ENCODE measurements around the gene COL5A1.

COL5A1 gene

DNA sequence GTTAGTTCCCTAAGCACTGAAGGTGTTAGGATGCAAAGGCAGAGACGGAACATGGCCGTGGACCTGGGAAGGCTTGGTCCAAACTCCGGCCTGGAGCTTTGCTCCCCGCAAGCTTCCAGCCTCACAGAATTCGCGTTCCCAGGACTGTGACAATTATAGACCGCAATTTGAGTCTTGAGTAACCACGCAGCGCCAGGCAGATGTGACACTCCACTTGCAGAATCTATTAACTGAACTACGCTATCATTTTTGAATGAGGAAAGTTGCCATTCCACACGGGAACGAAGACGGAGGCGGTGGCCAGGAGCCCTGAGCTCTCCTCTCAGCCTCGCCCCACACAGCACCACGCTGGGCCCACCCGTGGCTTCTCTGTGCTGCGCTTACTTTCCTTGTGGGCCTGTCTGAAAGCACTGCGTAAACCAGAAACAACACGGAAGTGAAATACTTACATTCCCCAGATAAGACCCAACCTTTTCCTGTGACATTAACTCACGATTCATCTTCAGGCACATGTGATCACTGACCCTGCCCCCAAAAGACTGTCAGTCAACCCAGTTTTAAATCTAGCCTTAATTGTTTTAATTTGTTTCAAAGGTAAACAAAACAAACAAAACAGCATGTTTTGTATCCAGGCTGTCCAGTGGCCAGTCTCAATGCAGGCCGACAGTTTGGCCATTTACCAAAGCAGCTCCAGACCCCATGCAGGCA is 16.1 kb upstream of the COL5A1 start:
- no peak for DNase-seq (ENCODE audit: low spot score)

DNA sequence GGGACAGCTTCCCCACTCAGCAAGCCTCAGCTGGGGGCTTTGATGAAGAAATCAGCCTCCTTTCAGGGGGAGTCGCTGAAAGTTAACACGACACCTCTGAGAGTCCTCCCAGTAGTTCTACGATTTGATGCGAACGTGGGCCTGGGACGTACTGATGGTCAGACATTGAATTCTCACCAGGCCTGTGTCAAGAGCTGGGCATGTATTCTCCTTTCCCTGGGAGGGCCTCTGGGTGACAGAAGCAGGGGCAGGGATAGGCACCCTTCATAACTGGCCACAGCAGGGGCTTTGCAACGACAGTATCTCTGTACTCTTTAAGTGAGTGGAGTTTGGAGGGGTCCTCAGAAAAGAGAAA is 15.6 kb upstream of the COL5A1 start:
- no peak for DNase-seq (ENCODE audit: low spot score)

DNA sequence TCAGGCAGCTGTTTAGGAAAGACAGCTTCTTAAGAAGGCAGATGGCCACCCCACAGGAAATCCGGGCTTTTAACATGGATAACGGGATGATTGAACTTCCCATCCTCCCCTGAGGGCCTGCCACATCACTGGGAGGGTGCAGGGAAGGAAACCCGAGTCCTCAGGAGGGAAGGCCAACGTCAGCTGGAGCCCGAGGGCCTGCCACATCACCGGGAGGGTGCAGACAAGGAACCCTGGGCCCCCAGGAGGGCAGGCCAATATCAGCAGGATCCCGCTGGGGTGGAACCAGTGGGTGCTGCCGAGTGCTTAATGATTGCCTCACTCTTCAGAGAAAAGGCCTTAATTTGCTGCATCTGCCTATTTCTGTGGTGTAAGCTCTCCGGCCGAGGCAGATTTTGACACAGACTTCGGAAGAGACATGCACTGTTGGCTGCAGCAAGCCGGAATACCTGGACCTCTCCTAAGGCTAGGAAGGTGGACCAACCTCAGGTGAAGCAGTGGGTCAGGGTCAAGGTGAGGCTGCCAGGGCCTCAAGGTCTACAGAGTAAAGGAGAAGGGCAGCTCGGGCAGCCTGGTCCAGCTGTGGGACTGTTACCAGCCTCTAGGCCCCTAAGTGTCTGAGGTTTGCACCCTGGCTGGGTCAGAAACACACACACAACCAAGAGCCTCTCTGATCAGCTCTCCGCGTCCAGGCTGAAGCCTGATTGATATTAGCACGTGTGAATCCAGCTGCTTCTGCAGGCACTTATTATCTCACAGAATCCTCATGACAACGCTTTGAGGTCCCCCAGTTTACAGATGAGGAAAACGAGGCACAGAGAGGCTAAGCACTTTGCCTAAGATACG is 14.8 kb upstream of the COL5A1 start:
- DNase-seq (ENCODE audit: low spot score) = no peak

DNA sequence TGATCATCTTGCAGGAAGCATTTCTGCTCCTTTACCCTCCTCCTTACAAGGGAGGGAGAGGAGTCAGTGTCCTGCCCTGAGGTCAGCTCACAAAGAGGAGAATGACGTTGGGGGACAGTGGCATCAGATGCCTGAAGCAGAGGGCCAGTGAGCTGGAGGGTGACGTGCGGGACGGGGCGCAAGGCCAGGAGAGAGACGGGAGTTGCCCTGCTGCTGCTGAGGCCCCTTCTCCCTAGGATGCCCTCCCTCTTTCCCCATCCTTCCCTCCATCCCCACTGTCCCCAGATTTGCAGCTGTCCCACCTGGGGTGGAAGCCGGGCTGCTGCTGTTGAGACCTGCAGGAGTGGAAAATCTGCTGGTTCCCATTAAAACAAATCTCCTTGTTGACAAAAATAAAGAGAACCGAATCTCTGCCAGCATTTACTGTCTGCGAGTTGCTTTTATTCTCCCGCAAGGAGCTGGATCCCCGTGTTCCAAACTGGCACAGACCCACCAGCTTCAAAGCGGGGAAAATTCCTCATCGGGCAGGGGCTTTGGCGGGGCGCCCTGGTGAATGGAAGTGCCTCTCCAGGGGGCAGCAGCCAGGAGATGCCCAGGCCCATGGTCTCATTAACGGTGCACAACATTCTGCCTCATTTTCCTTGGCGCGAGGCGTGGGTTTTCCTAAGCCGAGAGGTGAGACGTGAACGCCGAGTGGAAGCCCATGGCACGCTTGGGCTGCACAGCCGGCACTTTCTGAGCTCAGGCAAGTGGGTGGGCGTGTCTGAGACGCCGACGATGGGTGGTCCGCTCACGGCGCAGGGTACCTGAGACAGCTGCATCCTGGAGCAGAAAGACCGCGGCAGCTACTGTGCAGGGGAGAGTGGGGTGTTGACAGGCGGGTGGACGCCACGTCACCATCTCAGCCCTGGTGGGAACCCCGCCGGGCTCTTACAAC is 13.9 kb upstream of the COL5A1 start:
- DNase-seq (ENCODE audit: low spot score) = no peak

DNA sequence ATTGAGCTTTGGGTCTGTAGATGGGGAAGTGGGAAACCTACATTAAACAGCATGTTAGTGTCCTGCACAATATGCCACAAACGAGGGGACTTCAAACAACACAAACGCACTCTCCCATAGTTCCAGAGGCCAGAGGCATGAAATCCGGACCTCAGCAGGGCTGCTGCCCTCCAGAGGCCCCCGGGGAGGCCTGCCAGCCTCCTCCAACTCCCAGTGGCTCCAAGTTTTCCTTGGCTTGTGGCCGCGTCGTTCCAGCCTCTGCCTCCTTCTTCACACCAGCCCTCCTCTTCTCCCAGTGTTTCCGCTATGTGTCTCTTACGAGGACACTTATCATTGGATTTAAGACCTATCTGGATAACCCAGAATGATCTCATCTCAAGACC is 13.3 kb upstream of the COL5A1 start:
- no peak for DNase-seq (ENCODE audit: low spot score)

DNA sequence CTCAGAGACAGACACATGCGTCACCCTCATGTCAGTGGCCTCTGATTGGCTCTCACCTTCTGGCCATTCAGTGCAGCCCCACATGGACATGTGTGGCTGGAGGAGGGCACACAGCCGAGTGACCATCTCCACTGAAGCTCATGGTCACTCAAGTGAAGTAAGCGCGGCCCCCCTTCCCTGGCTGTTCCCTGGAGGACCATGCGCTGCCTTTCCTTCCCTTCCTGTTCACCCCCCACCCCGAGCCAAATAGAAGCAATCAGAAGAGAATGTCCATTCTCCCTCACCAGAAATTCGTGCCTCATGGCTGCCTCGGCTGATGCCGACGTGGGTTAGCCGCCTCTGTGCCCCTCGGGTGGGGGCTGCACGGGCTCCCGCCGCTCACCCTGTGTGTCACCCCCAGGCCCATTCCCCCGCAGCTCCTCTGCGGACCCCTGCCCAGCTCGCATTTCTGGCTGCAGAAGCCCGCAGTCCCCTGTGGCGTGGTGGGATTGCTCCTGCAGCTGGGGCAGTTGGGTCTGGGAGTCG is 12.5 kb upstream of the COL5A1 start:
- no peak for DNase-seq (ENCODE audit: low spot score)

DNA sequence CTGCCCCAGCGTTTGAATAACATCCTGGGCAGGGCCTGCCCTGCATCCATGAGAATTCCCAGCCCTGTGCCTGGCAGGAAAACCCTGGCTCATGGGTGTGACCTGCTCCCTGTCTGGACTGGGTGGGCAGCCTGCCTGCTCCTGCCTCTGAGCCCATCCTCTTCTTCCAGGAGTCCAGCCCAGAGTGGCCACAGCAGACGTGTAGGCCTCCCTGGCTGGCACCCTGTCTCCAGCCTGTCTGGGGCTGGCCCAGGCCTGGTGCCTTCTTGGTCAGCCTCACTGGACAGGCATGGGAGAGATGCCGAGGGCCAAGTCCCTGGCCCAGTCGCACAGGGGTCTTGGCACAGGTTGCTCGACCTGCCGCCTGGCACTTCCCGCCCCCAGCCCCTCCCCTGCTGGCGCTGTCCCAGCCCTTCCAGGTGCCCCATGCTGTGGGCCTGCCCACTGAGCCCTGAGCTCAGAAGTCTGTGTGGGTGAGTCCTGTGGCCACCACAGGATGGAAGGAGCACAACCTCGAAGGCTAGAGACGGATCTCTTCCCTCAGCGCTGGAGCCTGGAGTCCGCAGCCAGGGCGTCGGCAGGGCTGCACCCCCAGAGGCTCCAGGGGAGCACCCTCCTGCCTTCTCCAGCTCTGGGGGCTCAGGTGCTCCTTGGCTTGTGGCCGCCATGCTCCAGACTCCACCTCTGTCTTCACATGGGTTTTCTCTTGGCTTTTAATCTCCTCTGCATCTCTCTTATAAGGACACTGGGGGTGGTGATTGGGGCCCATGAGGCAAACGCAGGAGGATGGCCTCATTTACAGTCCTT is 11.8 kb upstream of the COL5A1 start:
- no peak for DNase-seq (ENCODE audit: low spot score)

DNA sequence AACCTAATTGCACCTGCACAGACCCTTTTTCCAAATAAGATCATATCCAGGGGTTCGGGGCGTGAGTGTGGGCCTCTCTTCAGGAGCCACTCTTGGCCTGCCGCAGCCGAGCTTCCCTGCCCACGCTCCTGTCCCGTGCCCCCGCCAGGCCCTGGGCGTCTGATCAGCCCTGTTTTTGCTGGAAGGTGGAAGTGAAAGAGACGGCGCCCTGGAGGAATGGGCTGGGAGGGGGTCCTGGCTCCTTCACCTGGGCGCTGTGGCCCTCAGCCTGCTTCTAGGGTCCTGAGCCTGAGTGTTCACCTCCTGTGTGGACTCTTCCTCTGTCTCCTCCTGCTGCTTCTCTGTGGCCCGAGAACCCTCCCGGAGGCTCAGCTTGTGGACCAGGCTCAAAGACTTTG is 11.2 kb upstream of the COL5A1 start:
- no peak for DNase-seq (ENCODE audit: low spot score)

DNA sequence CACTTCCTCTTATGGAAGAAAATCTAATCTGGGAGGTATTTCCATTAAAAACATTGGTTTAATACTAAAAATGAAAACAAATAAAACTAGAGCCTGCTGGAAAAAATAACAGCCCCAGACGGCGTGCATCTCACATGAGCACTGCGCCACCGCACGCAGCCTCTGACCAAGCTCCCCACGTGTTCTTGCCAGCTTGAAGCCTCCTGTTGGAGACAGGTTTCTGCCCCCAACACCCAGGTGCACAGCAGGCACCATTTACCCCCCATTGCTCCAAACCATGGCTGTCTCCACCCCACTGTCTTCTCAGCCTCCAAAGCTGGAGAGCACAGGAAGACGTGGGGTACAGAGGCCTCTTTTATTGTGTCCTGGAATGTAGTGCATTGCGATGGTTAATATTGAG is 10.7 kb upstream of the COL5A1 start:
- DNase-seq (ENCODE audit: low spot score) = no peak

DNA sequence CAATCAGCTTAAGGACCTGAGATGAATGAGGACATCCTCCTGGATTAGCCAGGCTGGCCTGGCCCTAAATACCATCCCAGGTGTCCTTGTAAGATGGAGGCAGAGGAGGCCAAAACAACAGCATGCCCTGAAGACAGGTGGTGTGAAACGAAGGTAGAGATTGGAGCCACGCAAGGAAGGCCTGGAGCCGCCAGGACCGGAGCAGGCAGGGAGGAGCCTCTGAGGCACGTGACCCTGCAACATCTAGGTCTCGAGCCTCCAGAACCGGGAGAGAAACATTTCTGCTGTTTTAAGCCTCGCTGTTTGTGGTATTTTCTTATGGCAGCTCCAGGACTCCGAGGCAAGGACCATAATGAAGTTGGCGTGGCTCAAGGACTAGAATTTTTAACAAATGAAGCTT is 9.7 kb upstream of the COL5A1 start:
- no peak for DNase-seq (ENCODE audit: low spot score)

DNA sequence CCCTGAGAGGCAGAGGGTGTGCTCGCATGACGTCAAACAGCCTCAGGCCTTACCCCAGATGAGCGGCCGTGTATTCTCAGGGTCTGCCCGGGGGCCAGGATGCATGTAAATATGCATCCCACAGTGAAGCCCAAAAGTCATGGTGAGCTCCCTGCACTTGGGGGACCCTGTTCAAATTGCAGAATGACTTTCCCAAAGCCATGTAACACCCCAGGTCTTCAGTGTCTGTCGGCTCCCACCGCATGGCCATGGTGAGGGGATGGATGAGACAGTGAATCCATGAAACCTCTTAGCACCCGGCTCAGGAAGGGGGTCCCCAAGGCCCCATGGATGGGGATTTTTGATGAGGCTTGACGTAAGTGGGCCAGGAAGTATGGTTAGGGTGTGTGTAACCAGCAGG is 9.3 kb upstream of the COL5A1 start:
- DNase-seq (ENCODE audit: low spot score) = no peak

DNA sequence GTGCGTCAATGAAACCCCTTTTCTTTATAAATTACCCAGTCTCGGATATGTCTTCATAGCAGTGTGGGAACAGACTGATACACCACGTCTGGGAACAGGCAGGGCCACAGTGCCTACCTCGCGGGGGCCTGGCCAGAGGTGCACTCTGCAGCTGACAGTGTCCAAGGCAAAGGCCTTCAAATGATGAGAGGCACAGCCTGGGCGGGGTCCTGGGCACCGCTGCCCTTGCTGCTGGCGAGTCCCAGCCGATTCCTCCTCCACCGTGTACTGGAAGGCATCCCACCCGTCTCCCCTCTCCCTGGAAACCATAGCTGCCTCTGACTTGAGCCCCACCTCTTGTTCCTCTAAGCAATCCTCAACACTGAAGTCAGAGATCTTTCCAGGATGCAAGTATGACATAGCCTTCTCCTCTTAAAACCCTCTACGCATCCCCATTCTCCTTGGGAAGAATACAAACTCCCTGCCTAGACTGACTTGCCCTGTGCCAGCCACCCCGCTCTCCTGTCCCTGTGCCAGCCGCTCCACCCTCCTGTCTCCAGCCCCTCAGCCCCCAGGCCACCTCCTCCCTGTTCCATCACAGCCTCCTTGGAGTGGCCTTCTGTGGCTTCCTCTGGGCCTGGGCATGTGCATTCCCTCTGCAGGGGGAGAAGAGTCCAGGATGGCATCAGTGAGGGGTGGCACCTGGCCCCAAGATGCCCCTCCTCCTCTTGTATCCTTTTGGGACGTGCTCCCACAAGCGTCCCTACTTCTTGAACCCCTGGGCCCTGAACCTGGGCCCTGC is 8.1 kb upstream of the COL5A1 start:
- DNase-seq (ENCODE audit: low spot score) = no peak

DNA sequence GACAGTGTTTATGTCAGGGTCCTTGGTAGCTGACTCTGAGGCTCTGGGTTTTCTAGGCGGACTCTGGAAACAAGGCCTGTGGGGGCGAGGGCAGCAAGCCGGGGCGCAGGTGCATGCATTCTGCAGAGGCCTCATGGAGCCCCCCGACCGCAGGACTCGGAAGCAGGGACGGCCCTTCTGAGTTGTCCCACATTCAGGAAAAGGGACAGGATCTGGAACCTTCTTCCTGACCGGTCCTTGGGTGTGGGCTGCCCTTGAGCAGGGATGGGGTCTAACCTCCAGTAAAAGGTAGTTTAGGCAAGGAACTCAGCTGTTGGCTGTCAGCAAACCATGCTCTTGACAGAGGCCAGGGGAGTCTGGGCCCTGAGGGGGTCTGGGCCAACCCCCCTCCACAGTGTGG is 7.4 kb upstream of the COL5A1 start:
- no peak for DNase-seq (ENCODE audit: low spot score)

DNA sequence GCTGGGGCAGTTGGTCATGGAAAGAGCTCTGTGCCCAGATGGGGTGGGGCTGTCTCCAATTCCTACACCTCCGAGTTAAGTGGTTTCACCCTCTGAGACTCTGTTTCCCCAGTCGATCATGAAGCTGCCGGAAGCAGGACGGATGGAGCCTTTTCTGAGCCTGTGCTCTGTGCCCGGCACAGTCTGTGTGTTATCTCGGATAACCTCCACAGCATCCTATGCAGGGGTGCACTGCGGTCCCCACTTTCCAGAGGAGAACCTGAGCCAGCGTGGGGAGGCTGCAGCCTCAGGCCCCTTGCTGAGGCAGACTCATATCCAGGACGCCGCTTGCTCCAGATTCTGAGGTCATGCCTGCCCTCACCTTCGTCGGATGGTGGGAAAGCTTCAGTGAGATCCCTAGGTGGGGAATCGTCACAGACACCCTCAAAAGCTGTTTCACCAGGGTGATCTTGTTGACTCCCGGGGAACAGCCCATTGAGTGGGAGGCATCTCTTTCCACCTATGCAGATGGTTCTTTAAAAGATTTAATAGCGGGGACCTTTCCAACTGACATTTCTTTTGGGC is 6.9 kb upstream of the COL5A1 start:
- no peak for DNase-seq (ENCODE audit: low spot score)

DNA sequence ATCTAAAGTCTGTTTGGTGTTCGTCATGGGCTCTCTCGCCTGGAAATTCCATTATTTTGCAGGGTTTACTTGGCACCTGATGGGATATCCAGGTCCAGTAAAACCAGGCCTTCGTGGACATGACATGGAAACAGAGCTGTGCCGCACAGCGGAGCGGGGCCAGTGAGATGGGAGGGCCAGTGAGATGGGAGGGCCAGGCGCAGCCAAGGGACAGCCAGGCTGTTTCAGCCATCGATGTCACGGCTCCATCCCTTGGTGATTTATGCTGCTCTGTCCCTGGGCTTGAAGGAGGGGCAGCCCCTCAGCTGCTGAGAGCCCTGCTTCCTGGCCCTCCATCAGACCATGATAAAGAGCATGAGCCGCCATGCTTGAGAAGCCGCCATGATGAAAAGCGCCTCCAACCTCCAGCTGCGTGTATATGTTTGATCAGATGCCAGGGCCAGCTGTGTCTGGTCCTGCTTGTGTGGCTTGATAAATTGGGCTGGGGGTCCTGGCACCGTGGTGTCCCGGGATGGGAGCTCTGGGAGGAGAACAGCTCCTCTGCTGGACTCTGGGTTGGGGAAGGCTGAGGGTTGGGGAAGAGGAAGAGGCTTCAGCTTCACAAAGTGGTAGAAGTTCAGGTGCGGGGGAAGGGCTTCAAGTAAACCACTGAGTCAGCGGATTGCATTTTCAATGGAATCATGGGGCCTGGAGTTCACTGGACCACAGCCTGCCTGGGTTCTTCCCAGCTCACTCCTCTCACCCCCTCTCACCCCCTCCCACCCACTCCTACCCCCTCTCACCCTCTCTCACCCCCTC is 6.1 kb upstream of the COL5A1 start:
- DNase-seq (ENCODE audit: low spot score) = no peak

DNA sequence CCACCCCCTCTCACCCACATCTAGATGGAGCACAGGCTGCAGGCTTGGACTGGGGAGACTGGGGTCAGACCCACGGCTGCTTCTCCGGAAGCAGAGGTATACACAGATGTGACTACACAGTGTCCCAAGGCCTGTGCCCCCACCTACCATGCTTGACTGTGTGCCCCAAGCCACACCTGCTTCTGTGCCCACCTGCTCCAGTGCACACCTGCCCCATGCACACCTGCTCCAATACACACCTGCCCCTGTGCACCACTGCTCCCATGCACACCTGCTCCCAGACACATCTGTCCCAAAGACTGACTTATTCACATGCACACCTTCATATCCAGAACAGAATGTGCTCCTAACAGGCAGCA is 5.5 kb upstream of the COL5A1 start:
- DNase-seq (ENCODE audit: low spot score) = no peak

DNA sequence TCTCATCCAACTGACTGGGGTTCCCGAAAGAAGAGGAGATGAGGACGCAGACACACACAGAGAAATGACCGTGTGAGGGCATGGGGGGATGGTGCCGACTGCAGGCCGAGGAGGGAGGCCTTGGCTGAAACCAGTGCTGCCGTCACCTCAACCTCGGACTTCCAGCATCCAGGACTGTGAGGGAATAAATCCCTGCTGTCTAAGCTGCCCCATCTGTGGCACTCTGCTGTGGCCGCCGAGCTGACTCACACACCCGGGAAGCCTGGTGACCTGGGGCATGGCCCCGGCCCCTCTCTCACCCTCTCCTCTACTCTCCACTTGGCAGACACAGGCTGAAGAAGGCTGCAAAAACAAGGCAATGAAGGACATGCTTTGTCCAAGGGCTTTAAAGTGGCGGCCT is 4.4 kb upstream of the COL5A1 start:
- DNase-seq (ENCODE audit: low spot score) = no peak

DNA sequence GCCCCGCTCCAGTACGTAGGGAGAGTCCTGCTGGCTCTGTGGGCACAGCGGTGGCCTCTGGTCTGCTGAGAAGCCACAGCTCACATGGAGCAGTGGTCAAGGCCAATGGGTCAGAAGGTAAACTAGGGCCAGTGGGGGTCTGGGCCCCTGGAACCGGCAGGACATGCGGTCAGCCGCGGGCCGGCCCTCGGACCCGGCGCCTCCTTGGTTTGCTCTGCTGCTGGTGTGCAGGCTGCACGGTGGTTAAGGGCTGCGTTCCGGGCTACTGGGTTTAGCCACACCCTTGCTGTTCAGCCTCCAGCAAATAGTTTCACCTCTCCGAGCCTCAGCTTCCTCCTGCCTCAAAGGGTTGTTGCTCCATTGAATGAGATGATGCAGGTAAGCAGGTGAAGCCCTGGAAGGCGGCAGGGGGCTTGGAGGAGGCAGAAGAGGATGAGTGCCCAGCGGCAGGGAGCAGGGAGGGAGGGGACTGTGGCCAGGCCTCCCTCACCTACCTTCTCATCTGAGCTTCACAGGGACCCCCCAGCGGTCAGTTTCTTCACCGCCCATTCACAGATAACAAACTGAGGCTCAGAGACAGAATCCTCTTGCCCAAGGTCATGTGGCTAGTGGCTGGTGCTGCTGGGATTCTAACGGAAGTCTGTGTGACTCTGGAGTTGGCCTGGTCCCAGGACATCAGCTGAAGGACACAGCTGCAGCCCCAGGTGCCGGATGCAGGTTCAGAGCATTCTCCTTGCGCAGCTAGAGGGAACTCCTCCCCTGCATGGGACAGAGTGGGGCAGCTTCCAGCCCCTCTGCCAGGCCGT is 3.7 kb upstream of the COL5A1 start:
- no peak for DNase-seq (ENCODE audit: low spot score)

Measured in pons (tissue), 1 donor.